ENCODE data around the gene MAPT.

DNA sequence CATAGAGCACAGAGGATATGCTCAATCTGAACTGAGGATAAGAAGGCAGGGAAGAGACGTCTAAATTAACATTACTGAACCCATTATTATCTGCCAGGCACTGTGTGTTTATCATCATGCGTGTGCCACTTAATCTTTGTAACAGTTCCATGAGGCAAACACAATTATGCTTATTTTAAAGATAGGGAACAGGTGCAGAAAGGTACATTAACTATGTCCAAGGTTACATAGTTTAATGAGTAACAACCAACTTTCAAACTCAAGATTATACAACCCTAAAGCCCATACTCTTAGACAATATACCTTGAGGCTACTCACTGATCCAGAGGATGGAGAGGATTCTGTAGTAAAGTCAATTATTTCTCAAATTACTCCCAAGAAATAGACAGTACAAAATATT is 147.9 kb downstream of the MAPT start:
- TF ChIP-seq, protein P1, sequence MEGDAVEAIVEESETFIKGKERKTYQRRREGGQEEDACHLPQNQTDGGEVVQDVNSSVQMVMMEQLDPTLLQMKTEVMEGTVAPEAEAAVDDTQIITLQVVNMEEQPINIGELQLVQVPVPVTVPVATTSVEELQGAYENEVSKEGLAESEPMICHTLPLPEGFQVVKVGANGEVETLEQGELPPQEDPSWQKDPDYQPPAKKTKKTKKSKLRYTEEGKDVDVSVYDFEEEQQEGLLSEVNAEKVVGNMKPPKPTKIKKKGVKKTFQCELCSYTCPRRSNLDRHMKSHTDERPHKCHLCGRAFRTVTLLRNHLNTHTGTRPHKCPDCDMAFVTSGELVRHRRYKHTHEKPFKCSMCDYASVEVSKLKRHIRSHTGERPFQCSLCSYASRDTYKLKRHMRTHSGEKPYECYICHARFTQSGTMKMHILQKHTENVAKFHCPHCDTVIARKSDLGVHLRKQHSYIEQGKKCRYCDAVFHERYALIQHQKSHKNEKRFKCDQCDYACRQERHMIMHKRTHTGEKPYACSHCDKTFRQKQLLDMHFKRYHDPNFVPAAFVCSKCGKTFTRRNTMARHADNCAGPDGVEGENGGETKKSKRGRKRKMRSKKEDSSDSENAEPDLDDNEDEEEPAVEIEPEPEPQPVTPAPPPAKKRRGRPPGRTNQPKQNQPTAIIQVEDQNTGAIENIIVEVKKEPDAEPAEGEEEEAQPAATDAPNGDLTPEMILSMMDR (IDR thresholded peaks at IDR 0.05), result no peak
- no peak for TF ChIP-seq EZH2 (IDR thresholded peaks at IDR 0.05)
- TF ChIP-seq EZH2phosphoT487 (IDR thresholded peaks at IDR 0.05), result no peak
